ENCODE measurements around the gene ABHD12.

Gene ABHD12

GRCh38 chr20:25389858-25390537 lies 637 bp downstream of the ABHD12 start:
- no peaks in the 10 kb centered on the region for H3K36me3 ChIP-seq (ENCODE audit: control insufficient read depth in 2 of 2, insufficient read depth in 2 of 2, low read length in 2 of 2)
- peaks cover 0 to 9% of the 10 kb centered on the region in 2 donors for H3K4me1 ChIP-seq (ENCODE audit: control insufficient read depth in 2 of 2, insufficient read depth in 2 of 2, low read length in 2 of 2)
- peak overlapping the region; percentile 86 to 90 for H3K27ac ChIP-seq (ENCODE audit: low read depth in 2 of 2, low read length in 2 of 2)
- H3K4me3 ChIP-seq (ENCODE audit: low read length in 2 of 2): peak overlapping the region; percentile 76 to 85
- H3K9ac ChIP-seq (ENCODE audit: low read depth in 1 of 2, low read length in 2 of 2): peak overlapping the region; percentile 63 to 89
- H3K27me3 ChIP-seq (ENCODE audit: control insufficient read depth in 2 of 2, insufficient read depth in 2 of 2, low read length in 2 of 2): no peaks in the 10 kb centered on the region
- no peaks in the 10 kb centered on the region for H3K9me3 ChIP-seq (ENCODE audit: control insufficient read depth in 2 of 2, low read length in 2 of 2)

DNA sequence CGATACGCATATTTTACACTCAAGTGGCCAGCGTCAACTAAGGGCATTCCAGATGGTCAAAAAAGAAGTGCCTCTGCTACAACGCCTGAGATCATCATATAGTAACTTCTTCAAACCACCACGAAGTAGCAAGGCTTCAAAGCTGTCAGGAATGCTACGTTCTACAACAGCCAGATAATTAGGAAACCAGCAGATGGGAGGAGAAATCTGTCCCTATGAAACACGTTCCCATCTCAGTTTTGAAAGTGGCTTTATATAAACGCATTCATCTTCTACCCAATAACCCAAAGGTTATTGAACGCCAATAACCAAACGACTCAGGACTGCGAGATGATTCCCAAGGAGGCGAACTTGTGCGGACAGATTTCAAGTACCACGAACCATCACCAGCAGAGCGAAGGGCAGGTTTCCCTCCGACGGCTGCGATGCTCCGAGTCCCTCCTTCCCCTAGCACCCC lies 1.2 kb downstream of the ABHD12 start:
- Histone ChIP-seq H3K9ac (ENCODE audit: low read depth in 1 of 2, low read length in 2 of 2) (peak overlapping the region; percentile 63 to 89), H3K27me3 (ENCODE audit: control insufficient read depth in 2 of 2, insufficient read depth in 2 of 2, low read length in 2 of 2) (no peaks in the 10 kb centered on the region), H3K36me3 (ENCODE audit: control insufficient read depth in 2 of 2, insufficient read depth in 2 of 2, low read length in 2 of 2) (no peaks in the 10 kb centered on the region), H3K27ac (ENCODE audit: low read depth in 2 of 2, low read length in 2 of 2) (peak overlapping the region; percentile 43 to 90), H3K9me3 (ENCODE audit: control insufficient read depth in 2 of 2, low read length in 2 of 2) (no peaks in the 10 kb centered on the region), H3K4me1 (ENCODE audit: control insufficient read depth in 2 of 2, insufficient read depth in 2 of 2, low read length in 2 of 2) (peaks cover 0 to 9% of the 10 kb centered on the region in 2 donors), H3K4me3 (ENCODE audit: low read length in 2 of 2) (peak overlapping the region; percentile 76 to 85)

DNA sequence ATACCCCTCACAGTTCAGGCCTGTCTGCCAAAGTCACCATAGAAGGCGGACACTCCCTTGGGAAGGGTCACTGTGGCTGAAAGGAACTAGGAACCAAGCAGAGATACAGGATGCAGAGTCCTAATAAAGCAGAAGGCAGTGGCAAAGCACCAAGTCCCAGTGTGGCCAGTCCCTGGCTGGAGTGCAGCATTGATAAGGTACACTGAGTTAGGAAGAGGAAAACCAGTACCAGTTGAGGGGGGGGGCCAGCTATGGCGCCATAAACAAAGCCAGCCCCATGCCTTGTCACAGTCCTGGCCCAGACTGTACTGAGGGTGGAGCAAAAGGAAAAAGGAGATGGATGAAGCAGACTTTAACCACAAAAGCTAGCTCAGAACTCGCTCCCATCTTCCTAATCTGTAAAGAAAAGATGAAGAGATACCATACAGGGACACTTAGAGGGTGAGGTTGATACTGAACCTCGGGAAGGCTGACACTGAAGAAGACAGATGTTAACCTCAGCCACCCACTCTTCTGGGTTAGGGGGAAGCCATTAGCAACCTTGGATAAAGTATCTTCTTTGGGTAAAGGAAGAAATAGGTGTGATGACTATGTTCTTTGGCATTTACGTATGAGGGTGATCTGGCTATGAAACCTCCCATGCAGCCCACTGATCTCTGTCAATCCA lies 7.8 kb downstream of the ABHD12 start:
- Histone ChIP-seq H3K9ac (ENCODE audit: low read depth in 1 of 2, low read length in 2 of 2) (no peak overlapping the region), H3K27ac (ENCODE audit: low read depth in 2 of 2, low read length in 2 of 2) (no peak overlapping the region), H3K36me3 (ENCODE audit: control insufficient read depth in 2 of 2, insufficient read depth in 2 of 2, low read length in 2 of 2) (no peaks in the 10 kb centered on the region), H3K4me3 (ENCODE audit: low read length in 2 of 2) (no peak overlapping the region), H3K4me1 (ENCODE audit: control insufficient read depth in 2 of 2, insufficient read depth in 2 of 2, low read length in 2 of 2) (no peaks in the 10 kb centered on the region), H3K9me3 (ENCODE audit: control insufficient read depth in 2 of 2, low read length in 2 of 2) (no peaks in the 10 kb centered on the region), H3K27me3 (ENCODE audit: control insufficient read depth in 2 of 2, insufficient read depth in 2 of 2, low read length in 2 of 2) (no peaks in the 10 kb centered on the region)

GRCh38 chr20:25380945-25381614 lies 9.6 kb downstream of the ABHD12 start:
- no peaks in the 10 kb centered on the region for H3K4me1 ChIP-seq (ENCODE audit: control insufficient read depth in 2 of 2, insufficient read depth in 2 of 2, low read length in 2 of 2)
- H3K27me3 ChIP-seq (ENCODE audit: control insufficient read depth in 2 of 2, insufficient read depth in 2 of 2, low read length in 2 of 2): no peaks in the 10 kb centered on the region
- H3K9me3 ChIP-seq (ENCODE audit: control insufficient read depth in 2 of 2, low read length in 2 of 2): no peaks in the 10 kb centered on the region
- H3K27ac ChIP-seq (ENCODE audit: low read depth in 2 of 2, low read length in 2 of 2): no peak overlapping the region
- no peak overlapping the region for H3K4me3 ChIP-seq (ENCODE audit: low read length in 2 of 2)
- H3K36me3 ChIP-seq (ENCODE audit: control insufficient read depth in 2 of 2, insufficient read depth in 2 of 2, low read length in 2 of 2): no peaks in the 10 kb centered on the region
- H3K9ac ChIP-seq (ENCODE audit: low read depth in 1 of 2, low read length in 2 of 2): no peak overlapping the region

GRCh38 chr20:25378884-25379733 lies 11.5 kb downstream of the ABHD12 start:
- no peak overlapping the region for H3K4me3 ChIP-seq (ENCODE audit: low read length in 2 of 2)
- no peak overlapping the region for H3K27ac ChIP-seq (ENCODE audit: low read depth in 2 of 2, low read length in 2 of 2)
- H3K9me3 ChIP-seq (ENCODE audit: control insufficient read depth in 2 of 2, low read length in 2 of 2): no peaks in the 10 kb centered on the region
- no peaks in the 10 kb centered on the region for H3K4me1 ChIP-seq (ENCODE audit: control insufficient read depth in 2 of 2, insufficient read depth in 2 of 2, low read length in 2 of 2)
- no peaks in the 10 kb centered on the region for H3K36me3 ChIP-seq (ENCODE audit: control insufficient read depth in 2 of 2, insufficient read depth in 2 of 2, low read length in 2 of 2)
- H3K9ac ChIP-seq (ENCODE audit: low read depth in 1 of 2, low read length in 2 of 2): no peak overlapping the region
- no peaks in the 10 kb centered on the region for H3K27me3 ChIP-seq (ENCODE audit: control insufficient read depth in 2 of 2, insufficient read depth in 2 of 2, low read length in 2 of 2)

DNA sequence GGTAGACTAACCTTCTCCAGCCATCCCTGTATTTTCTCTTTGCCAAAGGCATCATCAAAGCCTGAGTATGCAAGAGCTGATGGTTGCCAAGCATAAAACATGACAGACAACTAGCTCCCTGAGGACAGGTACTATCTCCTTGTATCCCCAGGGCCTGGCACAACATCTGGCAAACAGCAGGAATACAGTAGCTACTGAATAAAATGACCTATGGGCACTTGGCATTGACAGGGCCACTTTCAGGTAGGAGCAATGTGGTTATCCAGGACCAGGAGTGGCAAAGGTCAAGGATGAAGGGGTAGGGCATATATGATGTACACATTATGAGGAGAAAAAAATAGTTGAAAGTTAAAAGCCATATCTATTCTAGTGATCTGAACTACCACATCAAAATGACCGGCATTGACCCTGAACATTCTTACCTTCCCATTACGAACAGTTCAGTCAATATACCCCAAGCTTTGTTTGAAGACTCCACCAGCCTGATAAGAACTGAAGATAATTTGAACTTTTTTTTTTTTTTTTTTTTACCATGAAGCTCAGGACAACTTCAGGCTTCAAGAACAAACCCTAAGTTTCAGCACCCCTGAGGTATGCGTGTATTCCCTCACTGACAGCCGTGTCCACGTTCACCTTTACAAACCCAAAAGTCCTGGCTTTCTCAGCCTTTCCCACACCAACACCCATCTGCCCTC lies 12.3 kb downstream of the ABHD12 start:
- Histone ChIP-seq H3K4me3 (ENCODE audit: low read length in 2 of 2) (no peak overlapping the region), H3K9me3 (ENCODE audit: control insufficient read depth in 2 of 2, low read length in 2 of 2) (no peaks in the 10 kb centered on the region), H3K27me3 (ENCODE audit: control insufficient read depth in 2 of 2, insufficient read depth in 2 of 2, low read length in 2 of 2) (no peaks in the 10 kb centered on the region), H3K4me1 (ENCODE audit: control insufficient read depth in 2 of 2, insufficient read depth in 2 of 2, low read length in 2 of 2) (no peaks in the 10 kb centered on the region), H3K9ac (ENCODE audit: low read depth in 1 of 2, low read length in 2 of 2) (no peak overlapping the region), H3K27ac (ENCODE audit: low read depth in 2 of 2, low read length in 2 of 2) (no peak overlapping the region), H3K36me3 (ENCODE audit: control insufficient read depth in 2 of 2, insufficient read depth in 2 of 2, low read length in 2 of 2) (no peaks in the 10 kb centered on the region)

- Histone ChIP-seq H3K9me3 (ENCODE audit: control insufficient read depth in 2 of 2, low read length in 2 of 2) (no peaks in the 10 kb centered on the region), H3K36me3 (ENCODE audit: control insufficient read depth in 2 of 2, insufficient read depth in 2 of 2, low read length in 2 of 2) (no peaks in the 10 kb centered on the region), H3K4me1 (ENCODE audit: control insufficient read depth in 2 of 2, insufficient read depth in 2 of 2, low read length in 2 of 2) (no peaks in the 10 kb centered on the region), H3K27ac (ENCODE audit: low read depth in 2 of 2, low read length in 2 of 2) (no peak overlapping the region), H3K9ac (ENCODE audit: low read depth in 1 of 2, low read length in 2 of 2) (no peak overlapping the region), H3K4me3 (ENCODE audit: low read length in 2 of 2) (no peak overlapping the region), H3K27me3 (ENCODE audit: control insufficient read depth in 2 of 2, insufficient read depth in 2 of 2, low read length in 2 of 2) (no peaks in the 10 kb centered on the region)
These were observed 13.7 kb downstream of the ABHD12 start for GRCh38 chr20:25376886-25377285.

- H3K4me1 ChIP-seq (ENCODE audit: control insufficient read depth in 2 of 2, insufficient read depth in 2 of 2, low read length in 2 of 2): no peaks in the 10 kb centered on the region
- H3K36me3 ChIP-seq (ENCODE audit: control insufficient read depth in 2 of 2, insufficient read depth in 2 of 2, low read length in 2 of 2): no peaks in the 10 kb centered on the region
- H3K27ac ChIP-seq (ENCODE audit: low read depth in 2 of 2, low read length in 2 of 2): no peak overlapping the region
- no peaks in the 10 kb centered on the region for H3K27me3 ChIP-seq (ENCODE audit: control insufficient read depth in 2 of 2, insufficient read depth in 2 of 2, low read length in 2 of 2)
- no peaks in the 10 kb centered on the region for H3K9me3 ChIP-seq (ENCODE audit: control insufficient read depth in 2 of 2, low read length in 2 of 2)
- H3K4me3 ChIP-seq (ENCODE audit: low read length in 2 of 2): no peak overlapping the region
- no peak overlapping the region for H3K9ac ChIP-seq (ENCODE audit: low read depth in 1 of 2, low read length in 2 of 2)
These were observed 14.4 kb downstream of the ABHD12 start for GRCh38 chr20:25376236-25376635.

DNA sequence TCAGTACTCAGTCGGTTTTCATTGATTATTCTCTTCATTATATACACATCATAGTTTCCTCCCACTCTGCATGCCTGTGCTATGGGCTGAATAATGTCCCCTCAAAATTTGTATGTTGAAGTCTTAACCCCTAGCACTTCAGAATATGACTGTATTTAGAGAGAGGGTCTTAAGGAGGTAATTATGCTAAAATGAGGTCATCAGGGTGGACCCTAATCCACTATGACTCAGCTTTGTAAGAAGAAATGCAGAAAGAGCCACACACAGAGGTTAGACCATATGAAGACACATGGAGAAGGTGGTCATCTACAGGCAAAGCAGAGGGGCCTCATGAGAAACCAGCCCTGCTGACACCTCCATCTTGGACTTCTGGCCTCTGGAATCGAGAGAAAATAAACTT lies 15.8 kb downstream of the ABHD12 start:
- H3K27me3 ChIP-seq (ENCODE audit: control insufficient read depth in 2 of 2, insufficient read depth in 2 of 2, low read length in 2 of 2): no peaks in the 10 kb centered on the region
- no peaks in the 10 kb centered on the region for H3K36me3 ChIP-seq (ENCODE audit: control insufficient read depth in 2 of 2, insufficient read depth in 2 of 2, low read length in 2 of 2)
- H3K4me1 ChIP-seq (ENCODE audit: control insufficient read depth in 2 of 2, insufficient read depth in 2 of 2, low read length in 2 of 2): no peaks in the 10 kb centered on the region
- H3K4me3 ChIP-seq (ENCODE audit: low read length in 2 of 2): no peak overlapping the region
- H3K9me3 ChIP-seq (ENCODE audit: control insufficient read depth in 2 of 2, low read length in 2 of 2): no peaks in the 10 kb centered on the region
- no peak overlapping the region for H3K9ac ChIP-seq (ENCODE audit: low read depth in 1 of 2, low read length in 2 of 2)
- no peak overlapping the region for H3K27ac ChIP-seq (ENCODE audit: low read depth in 2 of 2, low read length in 2 of 2)
